ENCODE measurements around the gene POLR2B.

- TF ChIP-seq, protein P1, sequence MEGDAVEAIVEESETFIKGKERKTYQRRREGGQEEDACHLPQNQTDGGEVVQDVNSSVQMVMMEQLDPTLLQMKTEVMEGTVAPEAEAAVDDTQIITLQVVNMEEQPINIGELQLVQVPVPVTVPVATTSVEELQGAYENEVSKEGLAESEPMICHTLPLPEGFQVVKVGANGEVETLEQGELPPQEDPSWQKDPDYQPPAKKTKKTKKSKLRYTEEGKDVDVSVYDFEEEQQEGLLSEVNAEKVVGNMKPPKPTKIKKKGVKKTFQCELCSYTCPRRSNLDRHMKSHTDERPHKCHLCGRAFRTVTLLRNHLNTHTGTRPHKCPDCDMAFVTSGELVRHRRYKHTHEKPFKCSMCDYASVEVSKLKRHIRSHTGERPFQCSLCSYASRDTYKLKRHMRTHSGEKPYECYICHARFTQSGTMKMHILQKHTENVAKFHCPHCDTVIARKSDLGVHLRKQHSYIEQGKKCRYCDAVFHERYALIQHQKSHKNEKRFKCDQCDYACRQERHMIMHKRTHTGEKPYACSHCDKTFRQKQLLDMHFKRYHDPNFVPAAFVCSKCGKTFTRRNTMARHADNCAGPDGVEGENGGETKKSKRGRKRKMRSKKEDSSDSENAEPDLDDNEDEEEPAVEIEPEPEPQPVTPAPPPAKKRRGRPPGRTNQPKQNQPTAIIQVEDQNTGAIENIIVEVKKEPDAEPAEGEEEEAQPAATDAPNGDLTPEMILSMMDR (IDR thresholded peaks at IDR 0.05; ENCODE audit: control extremely low read depth in 1 of 3, insufficient read depth in 1 of 3, low read depth in 1 of 3, low read length in 3 of 3), result no peak
- TF ChIP-seq POLR2A (IDR thresholded peaks at IDR 0.05; ENCODE audit: control extremely low read depth in 1 of 2, low read depth in 2 of 2, low read length in 2 of 2) (no peak), MAFK (IDR thresholded peaks at IDR 0.05; ENCODE audit: low read depth, low read length) (no peak)
Observed at GRCh38 chr4:57018980-57019379, 40.3 kb downstream of the POLR2B start.
